Measurements from ENCODE around the gene C3orf20.

C3orf20 gene

GRCh38 chr3:14674841-14675240 is at the start of gene C3orf20:
C3orf20 (plus strand) TSS chr3:14675141; CDS start chr3:14682714, 7,573 bp downstream.
- no peak for TF ChIP-seq CTCF (IDR thresholded peaks at IDR 0.05; ENCODE audit: low read depth, low read length)
- no peak for DNase-seq (ENCODE audit: extremely low read depth, low read depth)

- no peak for DNase-seq (ENCODE audit: extremely low read depth, low read depth)
- TF ChIP-seq CTCF (IDR thresholded peaks at IDR 0.05; ENCODE audit: low read depth, low read length): no peak
Measured at GRCh38 chr3:14625443-14625842, 49.5 kb upstream of the C3orf20 start.

- no peak for DNase-seq (ENCODE audit: extremely low read depth, low read depth)
- TF ChIP-seq CTCF (IDR thresholded peaks at IDR 0.05; ENCODE audit: low read depth, low read length): no peak
Measured at GRCh38 chr3:14627815-14628214, 47.1 kb upstream of the C3orf20 start.

GRCh38 chr3:14628406-14628805 is 46.5 kb upstream of the C3orf20 start:
- no peak for TF ChIP-seq CTCF (IDR thresholded peaks at IDR 0.05; ENCODE audit: low read depth, low read length)
- no peak for DNase-seq (ENCODE audit: extremely low read depth, low read depth)

GRCh38 chr3:14630404-14631100 is 44.4 kb upstream of the C3orf20 start:
- no peak for TF ChIP-seq CTCF (IDR thresholded peaks at IDR 0.05; ENCODE audit: low read depth, low read length)
- DNase-seq (ENCODE audit: extremely low read depth, low read depth): no peak

- no peak for TF ChIP-seq CTCF (IDR thresholded peaks at IDR 0.05; ENCODE audit: low read depth, low read length)
- no peak for DNase-seq (ENCODE audit: extremely low read depth, low read depth)
Measured at GRCh38 chr3:14631101-14631497, 43.8 kb upstream of the C3orf20 start.

GRCh38 chr3:14631687-14632441 is 43.1 kb upstream of the C3orf20 start:
- no peak for DNase-seq (ENCODE audit: extremely low read depth, low read depth)
- TF ChIP-seq CTCF (IDR thresholded peaks at IDR 0.05; ENCODE audit: low read depth, low read length): no peak
